Tibial nerve (tissue), 3 donors: ENCODE results near the gene PRSS36.

Experiments used
- CTCF ChIP-seq, 5 experiments: fragments of 200-600 bp in 3 of 5; fragments of 450-650 bp in 2 of 5; sonication (generic) in 3 of 5; IDR thresholded peaks; one replicate each; pipeline ENCODE4 v1.5.1; 2016 to 2019; ENCODE audit warnings: antibody characterized with exemption in 5 of 5, mild to moderate bottlenecking in 3 of 5, moderate library complexity in 2 of 5
- POLR2A ChIP-seq, 2 donors: fragments of 450-650 bp; IDR thresholded peaks; one replicate each; pipeline ENCODE4 v1.6.1; 2017; ENCODE audit warnings: antibody characterized with exemption in 2 of 2, mild to moderate bottlenecking in 2 of 2, moderate library complexity in 2 of 2

DNA sequence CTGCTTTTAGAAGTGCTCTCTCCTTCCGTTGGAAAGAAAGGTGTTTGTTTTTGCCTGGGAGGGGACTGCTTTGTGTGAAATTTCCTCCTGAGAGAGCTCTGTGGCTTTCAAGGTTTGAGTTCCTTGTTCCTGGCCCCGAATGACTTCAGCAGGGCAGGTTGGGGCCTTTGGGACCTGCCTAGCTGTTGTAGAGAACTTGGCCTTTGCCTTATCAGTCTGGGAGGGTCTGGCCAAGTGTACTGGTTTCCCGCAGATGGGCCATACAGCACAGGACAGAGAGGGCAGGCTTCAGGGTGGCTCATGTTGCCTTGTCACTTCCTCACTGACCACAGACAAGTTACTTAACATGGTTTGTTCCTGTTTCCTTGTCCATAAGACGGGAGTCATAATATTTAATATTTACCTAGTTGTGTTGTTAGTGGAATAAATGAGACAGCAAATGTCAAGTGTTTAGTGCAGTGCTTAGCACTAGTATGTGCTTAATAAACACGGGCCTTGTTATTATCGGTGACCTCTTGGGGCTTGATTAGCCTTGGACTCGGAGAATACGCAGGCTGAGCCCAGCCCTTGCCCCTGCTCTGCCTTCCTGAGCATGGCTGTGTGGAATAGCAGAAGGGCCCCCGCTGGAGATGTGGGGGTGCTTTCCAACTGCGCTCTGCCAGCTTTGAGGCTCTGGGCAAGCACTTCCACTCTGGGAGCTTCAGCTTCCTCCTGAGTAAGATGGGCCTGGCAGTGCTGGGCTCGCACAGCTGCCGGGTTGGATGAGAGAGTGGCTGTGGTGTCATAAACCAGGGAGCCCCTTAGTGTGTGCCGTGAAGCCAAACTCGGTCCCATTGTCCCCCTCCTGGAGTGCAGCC is 20.9 kb downstream of the PRSS36 start:
- TF ChIP-seq CTCF (IDR thresholded peaks at IDR 0.05) (no peak), POLR2A (IDR thresholded peaks at IDR 0.05) (no peak)
